NCI-H1417 (cell line): Measurements from ENCODE around the gene CLDN20.

Experiments
- DNase-seq, 3 experiments: peaks; one replicate each; lab custom pipeline; 2025; lab: John Stamatoyannopoulos, UW

Gene CLDN20

DNA sequence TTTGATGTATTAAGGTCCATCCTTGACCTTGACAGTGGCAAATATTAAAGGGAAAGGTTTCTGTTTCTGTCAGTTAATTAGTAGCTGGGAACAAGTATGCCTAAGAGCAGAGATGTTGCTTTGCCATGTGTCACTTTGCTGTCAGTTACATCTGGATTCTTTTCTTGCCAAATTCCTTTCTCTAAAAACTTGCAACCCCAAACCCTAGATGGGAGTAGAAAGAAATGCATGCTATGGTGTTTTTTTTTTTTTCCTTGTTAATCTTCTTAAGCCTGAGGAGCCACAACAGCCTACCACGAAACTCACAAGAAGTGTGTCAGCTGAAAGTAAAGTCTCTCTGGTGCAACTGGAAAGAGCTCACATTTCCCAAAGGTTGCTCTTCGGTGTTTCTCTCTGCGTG, 18.0 kb upstream of the CLDN20 start:
- DNase-seq = no peak

DNA sequence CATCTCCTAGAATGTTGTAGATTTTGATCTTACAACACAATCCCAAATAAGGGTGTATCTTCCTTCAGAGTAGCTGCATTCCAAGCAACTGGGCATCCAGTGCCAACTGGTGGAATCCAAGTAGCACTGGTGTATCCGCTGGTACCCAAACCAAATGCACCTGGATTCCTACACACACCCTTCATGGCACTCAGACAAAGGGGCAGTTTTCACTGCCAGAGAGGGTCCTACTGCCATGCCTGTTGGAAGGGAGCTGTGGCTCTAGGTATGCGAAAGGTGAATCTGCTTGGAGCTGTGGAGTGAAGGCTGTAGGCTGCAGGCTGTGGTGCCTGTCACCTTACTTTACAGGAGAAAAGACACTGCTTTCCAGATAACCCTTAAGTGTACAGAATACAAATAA, 17.0 kb upstream of the CLDN20 start:
- DNase-seq = no peak

DNA sequence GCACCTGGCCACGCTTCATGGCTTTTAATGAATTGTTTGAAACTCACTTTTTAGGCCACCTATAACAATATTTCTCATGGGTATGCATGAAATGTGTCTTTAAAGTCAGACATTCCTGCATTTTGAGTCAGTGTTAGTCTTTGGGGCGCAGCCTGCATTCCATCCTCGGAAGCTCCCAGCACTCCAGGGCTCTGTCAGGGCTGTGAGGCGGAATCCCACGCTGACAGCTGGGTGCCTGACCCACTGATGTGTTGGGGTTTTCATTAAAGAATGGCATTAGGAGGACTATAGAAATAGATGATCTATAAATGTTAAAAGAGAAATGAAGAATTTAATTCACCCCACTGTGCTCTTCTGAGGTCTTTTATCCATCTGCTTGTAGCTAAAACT, 16.2 kb upstream of the CLDN20 start:
- DNase-seq = no peak

DNA sequence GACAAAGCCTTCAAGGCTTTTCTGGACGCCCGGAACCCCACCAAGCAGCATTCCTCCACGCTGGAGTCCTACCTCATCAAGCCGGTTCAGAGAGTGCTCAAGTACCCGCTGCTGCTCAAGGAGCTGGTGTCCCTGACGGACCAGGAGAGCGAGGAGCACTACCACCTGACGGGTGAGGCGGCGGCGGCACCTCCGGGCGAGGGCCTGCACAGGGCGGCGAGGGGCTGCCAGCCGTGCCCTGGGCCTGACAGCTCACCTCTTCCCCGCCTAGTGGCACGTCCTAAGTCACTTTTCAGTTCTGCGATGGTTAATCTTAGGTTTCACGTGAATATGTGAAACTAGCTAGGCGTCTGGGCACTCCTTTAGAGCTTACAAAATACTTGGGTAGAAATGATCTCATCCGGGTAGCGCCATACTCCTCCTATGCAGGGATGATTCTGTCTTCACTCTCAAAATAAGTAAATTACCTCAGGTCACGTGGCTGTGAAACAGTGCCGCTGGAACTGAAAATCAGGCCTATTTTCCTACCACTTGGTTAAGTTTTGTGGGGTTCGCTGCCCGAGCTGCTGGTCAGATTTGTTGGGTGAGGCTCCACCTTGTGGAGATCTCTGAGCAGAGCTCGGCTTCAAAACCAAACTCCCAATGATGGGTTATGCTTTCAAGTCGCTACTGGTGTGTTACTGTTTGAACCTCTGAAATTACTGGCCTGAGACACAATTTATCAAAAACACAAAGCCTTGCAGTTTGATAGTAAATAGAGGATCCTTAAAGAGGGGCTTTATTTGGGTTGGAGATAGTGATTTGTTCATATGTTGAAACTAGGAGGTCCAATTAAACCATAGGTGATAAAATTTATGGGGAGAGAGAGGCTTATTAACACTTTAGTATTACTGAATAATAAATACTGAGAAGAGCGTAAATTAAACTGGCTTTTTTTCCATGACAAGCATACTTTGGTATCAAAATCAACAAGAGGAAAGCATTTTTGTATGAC, 15.5 kb upstream of the CLDN20 start:
- DNase-seq = peak in 2 of 3 experiments; percentile 22 to 71

DNA sequence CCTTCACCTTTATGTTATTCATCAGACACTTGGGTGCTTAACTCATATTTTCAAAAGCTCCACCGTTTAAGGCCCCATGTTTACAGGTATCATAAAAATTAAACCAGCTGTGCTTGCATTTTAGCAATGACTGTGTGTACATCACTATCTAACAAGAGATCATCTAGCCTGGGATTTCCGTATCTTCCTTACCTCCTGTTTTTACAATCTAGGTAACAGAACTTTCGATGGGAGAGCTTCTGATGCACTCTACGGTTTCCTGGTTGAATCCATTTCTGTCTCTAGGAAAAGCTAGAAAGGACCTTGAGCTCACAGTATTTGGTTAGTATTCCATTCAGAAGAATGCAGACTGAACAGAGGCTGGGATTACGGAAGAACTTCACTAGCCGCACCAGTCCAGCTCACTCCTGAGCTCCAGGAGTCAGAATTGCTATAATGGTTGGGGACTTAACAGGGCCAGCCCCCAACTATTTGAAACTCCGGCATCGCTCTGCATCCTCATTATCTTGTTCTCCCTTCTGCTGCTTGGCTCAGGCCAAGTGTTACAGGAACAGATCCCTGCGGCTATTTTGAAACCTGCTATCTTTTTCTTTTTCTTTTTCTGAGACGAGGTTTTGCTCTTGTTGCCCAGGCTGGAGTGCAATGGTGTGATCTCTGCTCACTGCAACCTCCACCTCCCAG, 13.0 kb upstream of the CLDN20 start:
- DNase-seq = no peak

DNA sequence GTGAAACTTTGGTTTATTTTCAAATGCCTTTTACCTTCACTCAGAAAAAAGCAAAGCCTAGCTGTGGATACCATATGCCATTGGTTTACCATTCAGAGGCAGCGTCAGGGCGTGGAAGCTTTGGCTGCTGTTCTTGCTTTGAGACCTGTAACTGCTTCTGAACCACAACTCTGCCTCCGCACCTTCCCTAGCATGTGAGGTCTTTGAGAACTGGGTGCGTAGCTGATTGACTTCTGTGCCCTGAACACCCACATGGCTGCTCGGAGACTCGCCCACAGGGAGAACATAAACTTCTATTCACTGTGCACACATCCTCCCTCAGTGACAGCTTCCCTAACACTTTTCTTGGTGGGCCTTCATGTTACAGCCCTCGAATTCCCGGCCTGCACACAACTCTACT, 11.2 kb upstream of the CLDN20 start:
- DNase-seq = no peak

DNA sequence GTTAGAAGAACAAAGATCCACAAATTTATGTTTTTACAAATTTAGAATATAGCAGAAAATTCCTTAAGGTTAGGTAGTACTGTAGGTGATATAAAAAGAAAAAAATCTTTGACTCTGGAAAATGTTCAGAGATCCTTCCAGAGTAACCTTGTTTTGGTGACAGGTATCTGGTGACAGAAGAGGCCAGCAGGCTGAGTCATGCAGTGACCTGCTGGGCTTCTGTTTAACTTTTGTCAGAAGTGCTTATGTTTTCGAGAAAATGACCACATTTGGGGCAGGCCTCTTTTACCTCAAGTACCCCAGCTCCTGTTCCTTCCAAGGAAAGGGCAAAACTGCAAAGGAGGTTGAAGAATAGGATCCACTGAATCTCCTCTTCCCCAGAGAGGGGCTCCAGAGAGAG, 10.5 kb upstream of the CLDN20 start:
- no peak for DNase-seq

DNA sequence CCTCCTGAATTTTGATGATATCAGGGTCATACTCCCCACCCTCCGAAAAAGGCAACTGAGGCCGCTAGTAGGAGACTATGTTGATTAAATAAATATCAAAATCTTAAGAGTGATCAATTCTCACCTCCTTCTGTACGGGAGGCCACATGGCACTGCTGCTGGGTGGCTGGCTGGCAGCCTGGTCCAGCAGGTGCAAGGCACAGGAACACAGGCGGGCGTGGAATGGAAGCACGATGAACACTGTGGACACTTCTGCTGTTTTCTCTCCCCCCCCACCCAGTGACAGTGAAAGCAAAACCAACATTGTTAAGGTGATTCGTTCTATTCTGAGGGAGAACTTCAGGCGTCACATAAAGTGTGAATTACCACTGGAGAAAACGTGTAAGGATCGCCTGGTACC, 9.7 kb upstream of the CLDN20 start:
- DNase-seq = no peak

DNA sequence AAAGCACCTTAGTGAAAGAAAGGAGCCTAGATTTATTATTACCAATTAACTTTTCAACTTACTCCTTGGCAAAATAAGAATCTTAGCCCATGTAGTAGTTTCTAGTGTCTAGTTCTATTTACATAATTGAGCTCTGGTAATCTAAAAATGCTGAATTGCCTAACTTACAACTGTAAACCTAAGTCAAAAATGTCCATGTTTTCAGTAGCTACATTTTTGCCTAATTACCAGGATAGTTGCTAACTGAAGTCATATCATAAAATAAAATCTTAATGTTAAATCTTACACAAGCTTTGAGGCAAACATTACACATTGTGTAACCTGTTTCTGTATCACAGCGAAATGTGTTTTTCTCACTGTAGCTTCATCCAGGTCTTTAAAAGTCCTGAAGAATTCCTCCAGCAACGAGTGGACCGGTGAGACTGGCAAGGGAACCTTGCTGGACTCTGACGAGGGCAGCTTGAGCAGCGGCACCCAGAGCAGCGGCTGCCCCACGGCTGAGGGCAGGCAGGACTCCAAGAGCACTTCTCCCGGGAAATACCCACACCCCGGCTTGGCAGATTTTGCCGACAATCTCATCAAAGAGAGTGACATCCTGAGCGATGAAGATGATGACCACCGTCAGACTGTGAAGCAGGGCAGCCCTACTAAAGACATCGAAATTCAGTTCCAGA, 7.6 kb upstream of the CLDN20 start:
- no peak for DNase-seq

DNA sequence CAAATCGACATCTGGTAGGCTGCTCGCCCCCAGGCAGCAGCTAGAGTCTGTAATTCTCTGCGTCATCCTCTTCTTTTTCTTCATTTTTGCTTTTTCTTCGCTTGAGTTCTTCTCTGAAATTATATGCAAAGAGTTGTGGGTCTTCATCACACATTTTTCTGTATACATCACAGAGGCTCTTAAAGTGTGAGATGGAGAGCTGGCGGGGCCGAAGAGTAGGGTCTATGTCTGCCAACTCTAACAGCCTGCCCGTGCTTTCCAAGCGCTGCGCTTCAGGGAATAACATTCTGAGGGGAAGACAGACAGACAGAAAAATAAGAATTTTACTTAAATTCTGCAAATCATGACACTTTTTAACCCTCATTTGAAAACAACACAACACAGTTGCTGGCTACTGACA, 6.0 kb upstream of the CLDN20 start:
- DNase-seq = no peak

DNA sequence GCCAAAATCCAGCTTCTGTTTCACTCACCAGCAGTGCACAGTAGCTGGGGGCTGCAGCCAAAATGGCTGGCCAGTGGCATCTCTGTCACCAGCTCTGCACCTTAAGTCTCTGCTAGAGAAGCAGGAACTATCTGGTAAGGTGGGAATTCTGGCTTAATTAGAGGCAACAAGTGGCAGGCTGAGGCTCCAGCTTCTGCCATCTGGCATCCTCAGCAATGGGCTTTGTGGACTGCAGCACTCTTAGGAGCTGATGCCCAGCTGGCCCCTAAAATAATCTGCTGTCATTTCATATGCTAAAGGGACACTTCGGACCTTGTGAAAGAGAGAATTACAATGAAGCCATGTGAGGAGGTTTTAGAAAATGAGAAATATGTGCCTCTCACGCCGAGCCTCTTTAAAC, 4.6 kb upstream of the CLDN20 start:
- DNase-seq = no peak

DNA sequence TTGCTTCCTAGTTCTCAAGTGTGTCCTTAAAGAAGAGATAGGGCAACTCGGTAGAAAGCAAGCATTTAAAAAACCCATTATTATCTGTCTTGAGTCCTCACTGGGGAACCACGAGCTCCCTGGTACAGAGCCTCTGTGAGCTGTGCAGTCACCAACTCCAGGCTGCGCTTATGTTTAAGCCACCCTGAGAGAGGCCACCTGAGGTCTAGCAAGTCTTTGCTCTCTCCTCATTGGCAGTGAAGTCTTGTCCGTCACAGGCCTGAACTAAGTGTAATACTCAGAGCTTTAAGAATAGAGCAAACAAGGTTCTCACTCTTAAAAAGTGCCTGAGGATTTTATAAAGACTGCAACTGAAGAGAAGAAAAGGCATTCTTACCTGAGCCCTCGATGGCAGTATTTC, 3.9 kb upstream of the CLDN20 start:
- DNase-seq = no peak

DNA sequence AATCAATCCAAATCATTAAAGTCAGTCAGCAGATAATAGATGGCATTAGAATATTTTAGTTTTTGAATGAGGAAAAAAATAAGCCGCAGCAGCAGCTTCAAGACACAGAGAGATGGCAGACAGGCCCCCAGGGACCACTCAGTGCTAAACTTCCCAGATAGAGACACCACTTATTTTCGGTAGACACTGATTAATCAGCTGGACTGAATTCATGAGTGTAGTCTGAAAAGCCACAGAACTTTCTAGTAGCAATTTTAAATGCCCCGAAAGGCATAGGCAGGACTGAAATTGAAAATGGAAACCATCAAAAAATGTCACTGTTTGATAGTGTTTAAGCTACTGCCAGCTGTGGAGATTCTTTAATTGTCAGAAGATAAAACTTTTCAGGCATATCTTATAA, 3.1 kb upstream of the CLDN20 start:
- peak in 1 of 3 experiments; percentile 16 for DNase-seq

DNA sequence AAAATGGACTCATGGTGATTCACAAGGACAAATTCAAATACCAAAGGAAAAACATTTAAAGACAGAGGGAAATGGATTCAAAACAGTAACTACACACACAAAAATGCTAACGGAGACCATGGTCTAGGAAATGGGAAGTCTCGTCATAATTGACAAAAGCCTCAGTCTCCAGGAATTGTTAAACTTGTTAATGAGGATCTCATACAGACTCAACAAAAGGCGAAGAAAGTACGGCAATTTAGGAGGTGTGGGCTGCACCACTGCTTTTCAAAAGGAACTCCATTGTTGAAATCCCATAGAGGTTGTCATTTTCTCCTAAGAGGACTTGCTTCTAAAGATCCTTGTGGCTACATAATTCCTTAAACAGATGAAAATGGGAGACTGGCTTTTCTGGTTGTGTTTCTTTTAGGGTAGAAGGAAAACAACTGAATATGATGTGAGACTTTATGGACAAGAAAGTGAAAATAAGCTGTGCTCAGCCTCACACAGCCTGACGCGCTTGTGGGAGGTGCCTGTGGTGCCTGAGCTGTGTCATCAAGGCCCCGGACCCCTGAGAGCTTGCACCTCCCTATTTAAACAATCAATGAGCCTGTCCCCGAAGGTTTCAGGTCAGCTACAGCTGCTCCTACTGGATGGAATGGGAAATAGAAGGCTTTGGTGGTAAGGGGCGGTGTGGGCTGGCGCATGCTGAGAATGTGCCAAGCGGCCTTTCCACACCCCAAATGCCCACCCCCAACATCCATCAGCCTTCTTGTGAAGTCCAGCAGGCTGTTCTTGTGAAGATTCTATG, 2.5 kb upstream of the CLDN20 start:
- no peak for DNase-seq

DNA sequence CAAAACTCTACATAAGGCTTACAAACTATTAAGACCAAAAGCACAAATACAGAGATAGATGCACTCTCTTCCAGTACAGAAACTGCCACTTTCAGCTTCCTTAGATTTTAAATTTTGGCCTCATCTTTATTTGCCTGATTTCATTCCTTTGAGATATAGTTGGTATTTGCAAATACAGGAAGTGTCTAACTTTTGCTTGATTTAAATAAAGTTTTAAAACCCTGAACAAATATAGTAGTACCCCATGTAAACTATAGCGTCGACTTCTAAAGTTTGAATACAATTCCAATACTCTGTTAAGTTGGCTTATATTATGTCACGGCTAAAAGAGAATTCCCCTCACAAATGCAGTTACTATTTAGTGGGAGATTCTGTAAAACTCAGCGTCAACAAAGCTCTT, 1.2 kb upstream of the CLDN20 start:
- no peak for DNase-seq

DNA sequence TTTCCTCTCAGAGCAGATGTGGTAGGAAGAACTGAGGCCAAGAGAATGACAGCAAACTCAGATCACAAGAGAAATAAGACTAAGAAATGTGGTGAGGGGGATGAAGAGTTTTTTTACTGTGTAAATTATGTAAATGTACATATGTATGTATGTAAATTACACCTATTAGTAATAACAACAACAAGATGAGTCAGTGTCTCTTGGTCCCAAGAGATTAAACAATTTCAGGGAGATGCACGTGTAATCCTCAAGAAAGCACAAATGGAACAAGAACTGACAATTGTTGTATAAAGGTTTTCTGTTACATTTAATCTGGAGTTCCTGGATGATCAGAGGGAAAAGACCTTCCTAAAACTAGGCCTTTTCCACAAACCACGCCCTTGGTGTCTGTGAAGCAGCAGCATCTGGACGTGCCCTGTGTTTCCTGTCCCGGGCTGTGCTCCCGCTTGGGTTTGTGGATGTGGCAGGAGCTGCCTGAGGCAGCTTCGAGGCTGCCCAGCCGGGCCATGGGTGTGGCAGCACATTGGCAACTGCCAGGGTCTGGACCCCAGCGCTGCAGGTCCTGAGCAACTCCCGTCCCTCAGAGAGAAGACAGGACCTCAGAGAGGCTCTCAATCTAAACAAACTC, 994 bp downstream of the CLDN20 start:
- DNase-seq = no peak

DNA sequence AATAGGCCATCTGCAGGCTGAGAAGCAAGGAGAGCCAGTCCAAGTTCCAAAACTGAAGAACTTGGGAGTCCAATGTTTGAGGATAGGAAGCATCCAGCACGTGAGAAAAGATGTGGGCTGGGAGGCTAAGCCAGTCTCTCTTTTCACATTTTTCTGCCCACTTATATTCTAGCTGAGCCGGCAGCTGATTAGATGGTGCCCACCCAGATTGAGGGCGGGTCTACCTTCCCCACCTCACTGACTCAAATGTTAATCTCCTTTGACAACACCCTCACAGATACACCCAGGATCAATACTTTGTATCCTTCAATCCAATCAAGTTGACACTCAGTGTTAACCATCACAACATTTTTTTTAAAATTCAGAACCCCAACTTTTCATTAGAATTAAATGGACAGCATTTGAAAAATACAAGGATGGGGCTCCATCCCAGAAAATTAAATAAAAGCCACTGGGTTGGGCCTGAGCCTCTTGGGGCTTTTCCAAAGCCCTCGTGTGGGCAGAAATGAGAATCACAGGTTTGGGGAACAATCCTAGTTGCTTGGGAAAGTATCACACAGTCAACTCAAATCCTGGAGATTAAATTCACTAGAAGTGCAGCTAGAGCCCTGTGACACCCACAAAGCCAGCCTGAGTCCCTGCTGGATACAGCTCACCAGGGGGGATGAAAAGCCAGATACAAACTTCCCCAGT, 2.2 kb downstream of the CLDN20 start:
- DNase-seq = no peak

DNA sequence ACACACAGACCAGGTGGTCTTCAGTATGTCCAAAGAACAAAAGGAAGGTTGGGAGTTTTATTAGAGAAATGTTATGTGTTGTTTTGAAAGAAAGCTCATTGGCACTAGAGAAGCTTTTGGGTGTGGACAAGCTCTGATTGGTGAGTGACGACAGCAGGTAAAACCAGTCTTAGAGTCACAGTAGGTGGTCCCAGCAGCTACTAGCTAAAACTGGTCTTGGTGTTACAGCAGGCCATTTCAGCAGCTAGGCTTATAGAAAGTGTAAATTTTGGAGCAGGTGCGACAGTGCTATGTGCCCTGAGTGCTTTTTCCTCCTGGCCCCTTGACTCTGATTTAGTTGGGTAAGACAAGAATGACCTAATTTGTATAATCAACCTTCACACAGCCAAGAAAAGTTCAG, 3.6 kb downstream of the CLDN20 start:
- DNase-seq = peak in 1 of 3 experiments; percentile 22

DNA sequence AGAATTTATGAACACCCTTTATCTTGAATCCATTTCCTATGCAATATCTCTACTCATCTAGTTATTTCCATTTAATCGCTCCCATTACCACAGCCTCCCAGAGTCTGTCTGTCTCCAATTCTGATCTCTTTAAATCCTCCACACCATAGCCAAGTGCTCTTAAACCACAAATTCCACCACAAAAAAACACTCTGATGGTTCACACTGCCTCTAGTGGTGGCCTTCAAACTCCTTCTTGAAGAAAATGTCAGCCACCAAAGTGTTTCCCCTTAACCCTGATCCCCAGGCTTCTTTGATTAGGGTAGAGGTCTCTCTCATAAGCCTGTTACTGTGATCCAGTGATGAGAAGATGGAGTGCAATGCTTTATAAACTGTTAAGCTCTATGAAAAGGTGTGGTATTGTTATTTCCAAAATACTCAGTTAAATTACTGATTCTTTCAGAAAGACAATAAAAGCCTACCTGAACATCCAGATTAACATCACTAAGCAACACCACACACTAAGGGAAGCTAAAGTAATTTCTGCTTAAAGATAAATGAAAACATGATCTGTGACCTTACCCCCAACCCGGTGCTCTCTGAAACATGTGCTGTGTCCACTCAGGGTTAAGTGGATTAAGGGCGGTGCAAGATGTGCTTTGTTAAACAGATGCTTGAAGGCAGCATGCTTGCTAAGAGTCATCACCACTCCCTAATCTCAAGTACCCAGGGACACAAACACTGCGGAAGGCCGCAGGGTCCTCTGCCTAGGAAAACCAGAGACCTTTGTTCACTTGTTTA, 4.5 kb downstream of the CLDN20 start:
- DNase-seq = peak; percentile 7 to 72 (median 30)

DNA sequence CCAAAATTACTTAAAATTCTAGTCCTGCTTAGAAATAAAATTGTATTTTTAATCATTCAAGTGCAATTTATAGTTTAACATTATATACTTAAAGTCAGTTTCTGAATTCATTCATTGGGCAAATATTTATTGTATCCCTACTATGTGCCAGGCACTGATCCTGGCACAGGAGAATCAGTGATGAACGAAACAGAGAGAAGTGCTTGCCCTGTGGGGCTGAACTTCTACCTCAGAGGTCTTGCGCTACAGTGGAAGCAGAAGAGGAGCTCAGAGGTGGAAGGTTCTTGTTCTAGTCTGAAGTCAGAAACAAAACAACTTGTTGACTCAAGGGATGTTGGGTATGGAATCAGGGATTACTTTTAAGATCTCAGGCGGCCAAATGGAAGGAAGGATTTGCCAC, 6.0 kb downstream of the CLDN20 start:
- no peak for DNase-seq
